Astrocyte (in vitro differentiated cells and primary cell): ENCODE results near the gene SLBP. TPM values are rescaled to one million over a fixed set of nuclear protein-coding genes. Genes with fewer than 3 reads are reported as not detected.

Experiments
- DNase-seq: peaks from one replicate; pipeline ENCODE4 v3.0.0-alpha.2; 2010; ENCODE audit warnings: low read depth
- FAIRE-seq: peaks from 2 replicates; lab custom pipeline; 2011; peaks lifted over from hg19 to GRCh38; lab: Jason Lieb, UNC
- H2AFZ ChIP-seq: 2 replicates; pipeline ENCODE4 v1.6.0; 2012; ENCODE audit warnings: low read depth, low read length, inconsistent platforms
- H3K27ac ChIP-seq: 2 replicates; pipeline ENCODE4 v1.5.1; 2011; ENCODE audit warnings: low read depth, low read length, inconsistent platforms
- H3K27me3 ChIP-seq: 2 replicates; pipeline ENCODE4 v1.6.0; 2011; ENCODE audit warnings: low read length, inconsistent platforms; ENCODE audit not compliant: insufficient read depth
- H3K36me3 ChIP-seq: 2 replicates; pipeline ENCODE4 v1.5.1; 2011; ENCODE audit warnings: low read length, inconsistent platforms; ENCODE audit not compliant: insufficient read depth
- H3K4me1 ChIP-seq: 2 replicates; pipeline ENCODE4 v1.5.1; 2011; ENCODE audit warnings: low read length, inconsistent platforms; ENCODE audit not compliant: insufficient read depth
- H3K4me2 ChIP-seq: 2 replicates; pipeline ENCODE4 v1.6.0; 2012; ENCODE audit warnings: low read length, inconsistent platforms
- H3K4me3 ChIP-seq: 2 replicates; pipeline ENCODE4 v1.5.1; 2011; ENCODE audit warnings: low read depth, mild to moderate bottlenecking, low read length, inconsistent platforms; ENCODE audit not compliant: insufficient read depth
- H3K79me2 ChIP-seq: 2 replicates; pipeline ENCODE4 v1.6.0; 2012; ENCODE audit warnings: mild to moderate bottlenecking, low read length, inconsistent platforms; ENCODE audit not compliant: insufficient read depth
- H3K9ac ChIP-seq: 2 replicates; pipeline ENCODE4 v1.6.0; 2012; ENCODE audit warnings: mild to moderate bottlenecking, low read length, inconsistent platforms
- H3K9me3 ChIP-seq: 2 replicates; pipeline ENCODE4 v1.5.1; 2012; ENCODE audit warnings: low read depth, mild to moderate bottlenecking, low read length, inconsistent platforms; ENCODE audit not compliant: insufficient read depth
- H4K20me1 ChIP-seq: 2 replicates; pipeline ENCODE4 v1.6.0; 2012; ENCODE audit warnings: low read length, inconsistent platforms; ENCODE audit not compliant: insufficient read depth
- H3K27ac Mint-ChIP-seq: one replicate; pipeline ENCODE4 v1.8.0; 2021; ENCODE audit warnings: mild to moderate bottlenecking, mixed read lengths; ENCODE audit not compliant: unreplicated experiment
- H3K27me3 Mint-ChIP-seq: one replicate; pipeline ENCODE4 v1.8.0; 2021; ENCODE audit warnings: low read depth, mixed read lengths; ENCODE audit not compliant: unreplicated experiment
- H3K36me3 Mint-ChIP-seq: one replicate; pipeline ENCODE4 v1.8.0; 2021; ENCODE audit warnings: low read depth, mixed read lengths; ENCODE audit not compliant: unreplicated experiment
- H3K4me1 Mint-ChIP-seq: one replicate; pipeline ENCODE4 v1.8.0; 2021; ENCODE audit warnings: low read depth, mixed read lengths; ENCODE audit not compliant: unreplicated experiment
- H3K4me3 Mint-ChIP-seq: one replicate; pipeline ENCODE4 v1.8.0; 2021; ENCODE audit warnings: mild to moderate bottlenecking, moderate library complexity, mixed read lengths; ENCODE audit not compliant: unreplicated experiment
- H3K9me3 Mint-ChIP-seq: one replicate; pipeline ENCODE4 v1.8.0; 2021; ENCODE audit warnings: mild to moderate bottlenecking, mixed read lengths; ENCODE audit not compliant: unreplicated experiment
- EZH2 ChIP-seq: IDR thresholded peaks from 2 replicates; pipeline ENCODE4 v1.6.1; 2012; ENCODE audit warnings: mild to moderate bottlenecking, low read length, inconsistent platforms; ENCODE audit not compliant: insufficient read depth
- total RNA-seq: library from RNA; stranded (reverse); gene quantifications from 2 replicates; pipeline ENCODE4 v1.2.1, GENCODE V29; 2021
- TF ChIP-seq, protein P1 (sequence below): IDR thresholded peaks from 2 replicates; pipeline ENCODE4 v1.5.1; 2011; ENCODE audit warnings: low read depth, mild to moderate bottlenecking, inconsistent platforms, low read length, moderate library complexity; ENCODE audit not compliant: insufficient read depth

Gene SLBP
- total RNA-seq, 1 donor from 2014 or later, result 44.5 TPM

DNA sequence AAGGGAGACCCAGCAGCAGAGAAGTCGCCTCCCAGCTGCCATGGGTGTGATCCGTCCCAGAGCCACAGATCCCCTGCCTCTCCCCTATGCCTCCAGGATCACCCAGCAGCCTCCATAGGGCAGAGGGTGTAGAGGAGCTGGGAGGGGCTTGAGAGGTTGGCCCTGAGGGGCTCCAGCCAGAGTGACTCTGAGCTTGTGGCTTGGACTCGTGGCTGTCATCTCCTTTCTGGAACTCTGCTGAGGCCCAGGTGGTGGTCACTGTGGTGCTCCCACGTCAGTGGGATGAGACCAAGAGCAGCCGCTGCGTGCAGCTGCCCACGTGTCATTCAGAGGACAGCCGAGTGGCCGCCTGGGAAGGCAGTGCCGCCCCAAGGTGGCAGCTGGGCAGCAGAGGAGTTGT, 13.4 kb upstream of the SLBP start:
- peaks cover 38% of the 10 kb centered on the region for H3K4me1 ChIP-seq
- FAIRE-seq, result no peak
- Mint-ChIP-seq H3K4me3 (no peak overlapping the region), H3K27ac (no peak overlapping the region), H3K36me3 (peaks cover 4% of the 10 kb centered on the region), H3K9me3 (no peaks in the 10 kb centered on the region), H3K27me3 (no peaks in the 10 kb centered on the region), H3K4me1 (peaks cover 28% of the 10 kb centered on the region)
- no peak overlapping the region for H3K4me3 ChIP-seq
- peaks cover 33% of the 10 kb centered on the region for H4K20me1 ChIP-seq
- peaks cover 75% of the 10 kb centered on the region for H3K79me2 ChIP-seq
- no peak for TF ChIP-seq EZH2
- TF ChIP-seq, protein P1, sequence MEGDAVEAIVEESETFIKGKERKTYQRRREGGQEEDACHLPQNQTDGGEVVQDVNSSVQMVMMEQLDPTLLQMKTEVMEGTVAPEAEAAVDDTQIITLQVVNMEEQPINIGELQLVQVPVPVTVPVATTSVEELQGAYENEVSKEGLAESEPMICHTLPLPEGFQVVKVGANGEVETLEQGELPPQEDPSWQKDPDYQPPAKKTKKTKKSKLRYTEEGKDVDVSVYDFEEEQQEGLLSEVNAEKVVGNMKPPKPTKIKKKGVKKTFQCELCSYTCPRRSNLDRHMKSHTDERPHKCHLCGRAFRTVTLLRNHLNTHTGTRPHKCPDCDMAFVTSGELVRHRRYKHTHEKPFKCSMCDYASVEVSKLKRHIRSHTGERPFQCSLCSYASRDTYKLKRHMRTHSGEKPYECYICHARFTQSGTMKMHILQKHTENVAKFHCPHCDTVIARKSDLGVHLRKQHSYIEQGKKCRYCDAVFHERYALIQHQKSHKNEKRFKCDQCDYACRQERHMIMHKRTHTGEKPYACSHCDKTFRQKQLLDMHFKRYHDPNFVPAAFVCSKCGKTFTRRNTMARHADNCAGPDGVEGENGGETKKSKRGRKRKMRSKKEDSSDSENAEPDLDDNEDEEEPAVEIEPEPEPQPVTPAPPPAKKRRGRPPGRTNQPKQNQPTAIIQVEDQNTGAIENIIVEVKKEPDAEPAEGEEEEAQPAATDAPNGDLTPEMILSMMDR, result no peak
- H3K27me3 ChIP-seq, result no peaks in the 10 kb centered on the region
- no peak overlapping the region for H3K9ac ChIP-seq
- H3K36me3 ChIP-seq, result peaks cover 6% of the 10 kb centered on the region
- no peak for DNase-seq
- H3K9me3 ChIP-seq, result no peaks in the 10 kb centered on the region
- H3K27ac ChIP-seq, result no peak overlapping the region
- H3K4me2 ChIP-seq, result no peak overlapping the region
- H2AFZ ChIP-seq, result no peak overlapping the region

DNA sequence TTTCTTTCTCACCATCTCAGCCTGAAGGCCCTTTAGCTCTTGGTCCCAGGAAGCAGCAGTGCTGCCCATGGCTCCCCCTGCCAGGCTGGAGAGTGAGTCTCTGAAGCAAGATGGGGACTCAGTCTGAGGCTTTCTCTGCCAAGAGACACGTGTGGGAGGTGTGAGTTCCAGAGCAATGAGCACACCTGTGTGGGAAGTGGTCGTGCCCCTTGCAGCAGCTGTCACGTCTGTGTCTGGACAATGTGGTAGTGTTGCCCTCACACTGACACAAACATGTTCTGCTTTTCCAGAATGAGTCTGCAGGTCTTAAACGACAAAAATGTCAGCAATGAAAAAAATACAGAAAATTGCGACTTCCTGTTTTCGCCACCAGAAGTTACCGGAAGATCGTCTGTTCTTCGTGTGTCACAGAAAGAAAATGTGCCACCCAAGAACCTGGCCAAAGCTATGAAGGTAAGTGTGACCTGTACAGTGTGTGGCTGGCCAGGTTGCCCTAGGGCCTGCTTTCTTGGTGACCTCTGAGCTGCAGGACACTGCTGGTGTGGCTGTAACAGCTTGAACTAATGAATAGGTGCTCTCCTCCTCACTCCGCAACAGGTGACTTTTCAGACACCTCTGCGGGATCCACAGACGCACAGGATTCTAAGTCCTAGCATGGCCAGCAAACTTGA, 11.1 kb upstream of the SLBP start:
- peak overlapping the region; percentile 71 for H3K4me3 ChIP-seq
- peaks cover 4% of the 10 kb centered on the region for H3K36me3 Mint-ChIP-seq
- no peak overlapping the region for H3K27ac ChIP-seq
- no peaks in the 10 kb centered on the region for H3K27me3 ChIP-seq
- H3K4me1 Mint-ChIP-seq, result peaks cover 32% of the 10 kb centered on the region
- DNase-seq (no peak), FAIRE-seq (no peak)
- peak overlapping the region; percentile 18 for H3K27ac Mint-ChIP-seq
- peaks cover 4% of the 10 kb centered on the region for H3K36me3 ChIP-seq
- no peak overlapping the region for H2AFZ ChIP-seq
- H4K20me1 ChIP-seq, result peaks cover 34% of the 10 kb centered on the region
- H3K4me3 Mint-ChIP-seq, result peak overlapping the region; percentile 89
- no peaks in the 10 kb centered on the region for H3K9me3 Mint-ChIP-seq
- TF ChIP-seq EZH2, result no peak
- TF ChIP-seq, protein P1, result no peak
- H3K9me3 ChIP-seq, result no peaks in the 10 kb centered on the region
- H3K4me1 ChIP-seq, result peaks cover 44% of the 10 kb centered on the region
- H3K79me2 ChIP-seq, result peaks cover 76% of the 10 kb centered on the region
- H3K4me2 ChIP-seq, result peak overlapping the region; percentile 92
- H3K27me3 Mint-ChIP-seq, result no peaks in the 10 kb centered on the region
- peak overlapping the region; percentile 81 for H3K9ac ChIP-seq

DNA sequence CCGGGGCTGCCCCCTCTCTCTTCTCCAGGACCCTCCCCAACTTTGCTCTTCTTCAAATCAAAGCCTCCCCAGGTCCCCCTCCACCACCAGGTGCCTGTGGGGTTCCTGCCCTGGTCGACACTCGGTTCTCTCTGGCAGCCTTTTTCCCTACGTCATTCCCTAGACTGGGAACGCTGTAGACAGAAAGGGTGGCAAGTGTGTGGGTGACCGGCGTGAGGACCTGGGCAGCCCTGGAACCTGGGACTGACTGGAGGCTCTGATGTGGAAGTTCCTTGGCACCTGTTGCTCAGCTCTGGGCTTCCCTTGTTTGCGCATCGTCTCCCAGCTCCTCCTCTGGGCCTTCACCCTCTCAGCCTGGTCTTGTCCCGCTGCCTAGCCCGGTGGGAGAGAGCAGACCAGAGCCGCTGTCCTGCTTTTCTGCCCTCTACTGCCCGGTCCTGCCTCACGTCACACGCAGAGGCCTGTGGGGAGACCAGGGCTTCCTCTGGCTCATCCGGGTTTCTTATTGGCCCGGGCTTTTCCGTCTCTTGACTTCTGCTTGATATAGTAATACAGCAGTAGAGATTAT, 10.5 kb upstream of the SLBP start:
- Mint-ChIP-seq H3K9me3 (no peaks in the 10 kb centered on the region), H3K36me3 (peaks cover 2% of the 10 kb centered on the region), H3K4me3 (peak overlapping the region; percentile 89), H3K27ac (peak overlapping the region; percentile 83), H3K4me1 (peaks cover 30% of the 10 kb centered on the region), H3K27me3 (no peaks in the 10 kb centered on the region)
- H3K27me3 ChIP-seq, result no peaks in the 10 kb centered on the region
- H3K27ac ChIP-seq, result no peak overlapping the region
- peak overlapping the region; percentile 71 for H3K4me3 ChIP-seq
- H3K4me1 ChIP-seq, result peaks cover 37% of the 10 kb centered on the region
- peaks cover 38% of the 10 kb centered on the region for H4K20me1 ChIP-seq
- H2AFZ ChIP-seq, result no peak overlapping the region
- H3K36me3 ChIP-seq, result peaks cover 4% of the 10 kb centered on the region
- peaks cover 76% of the 10 kb centered on the region for H3K79me2 ChIP-seq
- H3K4me2 ChIP-seq, result peak overlapping the region; percentile 92
- FAIRE-seq, result no peak
- TF ChIP-seq EZH2, result no peak
- TF ChIP-seq, protein P1, result no peak
- H3K9ac ChIP-seq, result peak overlapping the region; percentile 81
- no peaks in the 10 kb centered on the region for H3K9me3 ChIP-seq
- no peak for DNase-seq
